Pancreas (tissue), 10 donors: Measurements from ENCODE around the gene PPM1H. TPM values are rescaled to one million over a fixed set of nuclear protein-coding genes. Genes with fewer than 3 reads are reported as not detected.

Source experiments
- ATAC-seq, 4 donors: fragments of 200-7000 bp; cut with Tn5 transposase; one replicate each; pipeline versions ENCODE4 v1.8.0 to v1.9.1; 2020; ENCODE audit warnings: mild to moderate bottlenecking in 4 of 4, moderate library complexity in 4 of 4
- DNase-seq, 6 donors: peaks; one replicate each; pipeline ENCODE4 v3.0.0-alpha.2; 2020
- FAIRE-seq: peaks from 2 replicates; lab custom pipeline; 2012; peaks lifted over from hg19 to GRCh38; lab: Jason Lieb, UNC
- H3K27ac ChIP-seq, 4 donors: fragments of 200-600 bp; sonication (generic); 1 replicate in 3 of 4; 2 replicates in 1 of 4; pipeline versions ENCODE4 v1.5.0 to v1.8.0; 2020
- H3K27me3 ChIP-seq, 4 donors: fragments of 200-600 bp; one replicate each; pipeline ENCODE4 v1.8.0; 2021
- H3K36me3 ChIP-seq, 3 donors: fragments of 200-600 bp; sonication (generic) in 1 of 3; one replicate each; pipeline versions ENCODE4 v1.5.0 to v1.8.0; 2020 to 2021
- H3K4me1 ChIP-seq, 3 donors: fragments of 200-600 bp; one replicate each; pipeline ENCODE4 v1.8.0; 2021
- H3K4me3 ChIP-seq, 4 donors: fragments of 200-600 bp; sonication (generic) in 2 of 4; one replicate each; pipeline versions ENCODE4 v1.5.0 to v1.8.0; 2020 to 2021
- H3K9me3 ChIP-seq, 4 donors: fragments of 200-600 bp; one replicate each; pipeline ENCODE4 v1.8.0; 2021
- CTCF ChIP-seq, 4 donors: fragments of 200-600 bp; sonication (generic) in 3 of 4; IDR thresholded peaks; one replicate each; pipeline versions ENCODE4 v1.5.0 to v1.8.0; 2021; ENCODE audit warnings: antibody characterized with exemption in 4 of 4
- WGBS, 2 donors: extraction: QIAGEN DNeasy Blood & Tissue Kit; methylation state at CpG; one replicate each; pipeline ENCODE4 v1.1.7; 2013; 5-methylcytosine and 5-hydroxymethylcytosine counted together
- intact Hi-C, 3 donors: fragments of 100-400 bp; cut with DNase I; formaldehyde crosslinking; loops; one replicate each; pipeline versions ENCODE4 v1.11.1 to v1.14.2; 2022
- polyA plus RNA-seq, 2 donors: library from polyadenylated mRNA; stranded (reverse); fragments of 200-250 nt; gene quantifications; one replicate each; pipeline ENCODE4 v1.2.3, GENCODE V29; 2013
- total RNA-seq, 6 donors: library from RNA; stranded (reverse); fragmentation: NEBNext Ultra II Directional in 4 of 6; extraction: Animal tissue kit (Norgen Biotek cat#: 25700) in 4 of 6; gene quantifications; one replicate each; pipeline versions ENCODE4 v1.2.1 to v1.2.4, GENCODE V29; 2021 to 2023
- donor health status: healthy with polysubstance abuse.
- donor health status: DM: no; HTN: no; CAD: no; lungs with moderate emphysema.
- donor health status: DM: no; HTN: no; CAD: no.
- donor health status: control.
- donor health status: control.
- donor health status: Bipolar disorder and iron deficiency.
- donor health status: DM: yes; HTN: yes; CAD: no.
- donor health status: DM: no; HTN: no; CAD: no.
- donor health status: DM: no; HTN: no; CAD: no.
- donor health status: DM: yes; HTN: yes; CAD: no.

PPM1H gene
- total and polyA plus RNA-seq, 8 donors = 1.7 to 12.9 (median 5.8) TPM

- Histone ChIP-seq H3K27ac (no peak overlapping the region), H3K9me3 (no peaks in the 10 kb centered on the region), H3K27me3 (no peaks in the 10 kb centered on the region), H3K4me1 (peaks cover 0 to 9% (median 4%) of the 10 kb centered on the region in 3 donors), H3K36me3 (no peaks in the 10 kb centered on the region), H3K4me3 (no peak overlapping the region)
- DNase-seq = no peak
- no peak for FAIRE-seq
- ATAC-seq = no peak
- intact Hi-C loops = no loop called here
- no peak for TF ChIP-seq CTCF (IDR thresholded peaks at IDR 0.05)
- 93 to 98% methylated on average over 2 of the region's 2 CpGs for WGBS, 2 donors
Observed at GRCh38 chr12:62757048-62757447, 177.9 kb downstream of the PPM1H start.

GRCh38 chr12:62754706-62755105, 180.2 kb downstream of the PPM1H start:
- ATAC-seq = no peak
- no peak for TF ChIP-seq CTCF (IDR thresholded peaks at IDR 0.05)
- no peak for FAIRE-seq
- H3K27ac ChIP-seq = no peak overlapping the region
- H3K27me3 ChIP-seq = no peaks in the 10 kb centered on the region
- H3K4me3 ChIP-seq = no peak overlapping the region
- H3K9me3 ChIP-seq = no peaks in the 10 kb centered on the region
- no peak for DNase-seq
- no peaks in the 10 kb centered on the region for H3K36me3 ChIP-seq
- peaks cover 0 to 7% (median 0%) of the 10 kb centered on the region in 3 donors for H3K4me1 ChIP-seq
- intact Hi-C loops = no loop called here
- 97% methylated on average over 5 of the region's 5 CpGs for WGBS, 2 donors

GRCh38 chr12:62751810-62752155, 183.2 kb downstream of the PPM1H start:
- Histone ChIP-seq H3K36me3 (no peaks in the 10 kb centered on the region), H3K4me1 (peaks cover 0 to 7% (median 0%) of the 10 kb centered on the region in 3 donors), H3K27ac (no peak overlapping the region), H3K27me3 (no peaks in the 10 kb centered on the region), H3K4me3 (no peak overlapping the region), H3K9me3 (no peaks in the 10 kb centered on the region)
- intact Hi-C loops = no loop called here
- no peak for TF ChIP-seq CTCF (IDR thresholded peaks at IDR 0.05)
- no peak for DNase-seq
- ATAC-seq = no peak
- FAIRE-seq = no peak
- WGBS, 2 donors = 91 to 92% methylated on average over 2 of the region's 2 CpGs

- intact Hi-C loops = no loop called here
- DNase-seq = no peak
- no peaks in the 10 kb centered on the region for H3K36me3 ChIP-seq
- H3K27ac ChIP-seq = peak overlapping the region in 1 of 4 donors; percentile 13
- TF ChIP-seq CTCF (IDR thresholded peaks at IDR 0.05) = no peak
- peak in 3 of 4 donors; percentile 37 to 54 (median 49) for ATAC-seq
- 68 to 72% methylated on average over 10 of the region's 10 CpGs for WGBS, 2 donors
- no peak for FAIRE-seq
- H3K27me3 ChIP-seq = no peaks in the 10 kb centered on the region
- no peak overlapping the region for H3K4me3 ChIP-seq
- H3K4me1 ChIP-seq = peaks cover 0 to 7% (median 0%) of the 10 kb centered on the region in 3 donors
- H3K9me3 ChIP-seq = no peaks in the 10 kb centered on the region
Observed at GRCh38 chr12:62750941-62751809, 183.8 kb downstream of the PPM1H start.

GRCh38 chr12:62749586-62749985, 185.4 kb downstream of the PPM1H start:
- Histone ChIP-seq H3K36me3 (no peaks in the 10 kb centered on the region), H3K27me3 (no peaks in the 10 kb centered on the region), H3K4me3 (no peak overlapping the region), H3K9me3 (no peaks in the 10 kb centered on the region), H3K27ac (no peak overlapping the region), H3K4me1 (peaks cover 0 to 7% (median 0%) of the 10 kb centered on the region in 3 donors)
- TF ChIP-seq CTCF (IDR thresholded peaks at IDR 0.05) = no peak
- intact Hi-C loops = no loop called here
- DNase-seq (no peak), ATAC-seq (no peak), FAIRE-seq (no peak)
- WGBS, 2 donors = 94 to 97% methylated on average over 1 of the region's 1 CpG
